Medulla oblongata (tissue), 1 donor: ENCODE data around the gene ACSS1.

Experiments used
- DNase-seq: peaks from one replicate; pipeline ENCODE4 v3.0.0-alpha.2; 2015; ENCODE audit errors: extremely low spot score

The ACSS1 gene

GRCh38 chr20:25046181-25046641 is 11.7 kb downstream of the ACSS1 start:
- DNase-seq: no peak

GRCh38 chr20:25045343-25045712 is 12.6 kb downstream of the ACSS1 start:
- DNase-seq: no peak

GRCh38 chr20:25044660-25045342 is 13.1 kb downstream of the ACSS1 start:
- DNase-seq: peak; percentile 78

- DNase-seq: no peak
These were observed 13.7 kb downstream of the ACSS1 start for GRCh38 chr20:25044261-25044560.

GRCh38 chr20:25043499-25044260 is 14.3 kb downstream of the ACSS1 start:
- DNase-seq: no peak

GRCh38 chr20:25042531-25043498 is 15.1 kb downstream of the ACSS1 start:
- DNase-seq: peak; percentile 66

GRCh38 chr20:25041813-25042530 is 16.0 kb downstream of the ACSS1 start:
- DNase-seq: no peak

GRCh38 chr20:25040438-25040831 is 17.5 kb downstream of the ACSS1 start:
- peak; percentile 53 for DNase-seq

- DNase-seq: peak; percentile 90
These were observed 18.1 kb downstream of the ACSS1 start for GRCh38 chr20:25039697-25040437.

- DNase-seq: no peak
These were observed 19.3 kb downstream of the ACSS1 start for GRCh38 chr20:25038591-25039015.

- no peak for DNase-seq
These were observed 19.9 kb downstream of the ACSS1 start for GRCh38 chr20:25038103-25038410.

GRCh38 chr20:25037288-25038102 is 20.4 kb downstream of the ACSS1 start:
- no peak for DNase-seq

GRCh38 chr20:25036331-25036936 is 21.5 kb downstream of the ACSS1 start:
- DNase-seq: peak; percentile 53

- peak; percentile 27 for DNase-seq
These were observed 22.0 kb downstream of the ACSS1 start for GRCh38 chr20:25035921-25036320.

GRCh38 chr20:25033924-25034300 is 24.0 kb downstream of the ACSS1 start:
- DNase-seq: no peak

- DNase-seq: no peak
These were observed 24.5 kb downstream of the ACSS1 start for GRCh38 chr20:25033265-25033923.

- DNase-seq: peak; percentile 96
These were observed 25.3 kb downstream of the ACSS1 start for GRCh38 chr20:25032478-25033264.

- peak; percentile 72 for DNase-seq
These were observed 25.9 kb downstream of the ACSS1 start for GRCh38 chr20:25032065-25032477.
